Type B pancreatic cell (in vitro differentiated cells): ENCODE results near the gene ATL2. TPM values are rescaled to one million over a fixed set of nuclear protein-coding genes. Genes with fewer than 3 reads are reported as not detected.
"Not testable (repeated sequence)": the region's sequence is repeated elsewhere in the genome, so short reads cannot be mapped to it uniquely, and the experiment has no call there.

Source experiments
- DNase-seq: peaks from one replicate; pipeline ENCODE4 v3.0.0; 2021; ENCODE audit warnings: mixed read lengths; ENCODE audit not compliant: unreplicated experiment; ENCODE audit errors: extremely low spot score
- H3K27ac Mint-ChIP-seq: 2 replicates; pipeline ENCODE4 v1.8.0; 2021; ENCODE audit warnings: mild to moderate bottlenecking, mixed read lengths
- H3K27me3 Mint-ChIP-seq: 2 replicates; pipeline ENCODE4 v1.8.0; 2021; ENCODE audit warnings: mixed read lengths
- H3K36me3 Mint-ChIP-seq: 2 replicates; pipeline ENCODE4 v1.8.0; 2021; ENCODE audit warnings: mixed read lengths
- H3K4me1 Mint-ChIP-seq: one replicate; pipeline ENCODE4 v1.8.0; 2021; ENCODE audit warnings: mixed read lengths; ENCODE audit not compliant: unreplicated experiment
- H3K4me3 Mint-ChIP-seq: 2 replicates; pipeline ENCODE4 v1.8.0; 2021; ENCODE audit warnings: mild to moderate bottlenecking, mixed read lengths
- H3K9me3 Mint-ChIP-seq: 2 replicates; pipeline ENCODE4 v1.8.0; 2021; ENCODE audit warnings: mixed read lengths
- total RNA-seq: library from RNA; stranded (reverse); gene quantifications from 2 replicates; pipeline ENCODE4 v1.2.1, GENCODE V29; 2021; ENCODE audit warnings: low replicate concordance
- TF ChIP-seq, protein P1 (sequence below): fragments of 200-600 bp; sonication (generic); conservative IDR thresholded peaks from 2 replicates; pipeline ENCODE4 v1.5.0; 2021; ENCODE audit warnings: antibody characterized with exemption, mild to moderate bottlenecking

The ATL2 gene
- total RNA-seq, 1 donor from 2014 or later, result 62.6 TPM

DNA sequence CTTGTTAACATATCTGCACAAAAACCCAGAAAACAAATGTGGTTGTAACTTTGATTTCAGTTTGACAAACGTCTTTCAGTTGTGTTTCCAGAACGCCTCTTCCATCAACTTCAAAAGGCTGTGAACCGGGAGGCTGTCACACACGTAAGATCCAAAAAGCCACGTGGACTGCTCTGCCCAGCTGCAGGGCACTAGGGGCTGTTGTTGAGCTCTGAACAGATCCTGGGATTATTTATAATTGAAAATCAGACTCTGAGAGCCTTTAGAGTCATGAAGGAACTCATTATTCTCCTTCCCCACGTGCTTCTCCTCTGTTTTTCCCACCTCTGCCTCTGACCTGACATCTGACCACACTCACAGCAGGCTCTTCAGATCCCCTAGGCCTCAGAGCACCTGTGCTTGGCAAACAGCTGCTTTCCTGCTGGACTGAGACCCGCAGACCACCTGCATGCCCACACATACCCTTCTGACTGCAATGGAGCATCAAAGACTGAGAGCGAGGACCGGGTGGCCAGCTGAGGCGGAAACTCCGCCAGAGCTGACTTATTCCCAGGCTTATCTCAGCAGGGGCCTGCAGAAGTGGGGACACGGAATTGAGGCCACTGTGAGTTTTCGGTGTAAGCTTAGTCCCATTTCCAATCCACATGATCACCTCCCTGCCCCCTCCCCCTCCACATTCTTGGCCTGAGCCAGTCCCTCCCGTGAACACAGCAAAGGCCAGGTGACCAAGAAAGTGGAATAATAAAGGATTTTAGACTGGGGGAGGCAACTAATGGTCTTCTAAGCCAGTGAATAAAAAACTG lies 114.8 kb downstream of the ATL2 start:
- TF ChIP-seq, protein P1, sequence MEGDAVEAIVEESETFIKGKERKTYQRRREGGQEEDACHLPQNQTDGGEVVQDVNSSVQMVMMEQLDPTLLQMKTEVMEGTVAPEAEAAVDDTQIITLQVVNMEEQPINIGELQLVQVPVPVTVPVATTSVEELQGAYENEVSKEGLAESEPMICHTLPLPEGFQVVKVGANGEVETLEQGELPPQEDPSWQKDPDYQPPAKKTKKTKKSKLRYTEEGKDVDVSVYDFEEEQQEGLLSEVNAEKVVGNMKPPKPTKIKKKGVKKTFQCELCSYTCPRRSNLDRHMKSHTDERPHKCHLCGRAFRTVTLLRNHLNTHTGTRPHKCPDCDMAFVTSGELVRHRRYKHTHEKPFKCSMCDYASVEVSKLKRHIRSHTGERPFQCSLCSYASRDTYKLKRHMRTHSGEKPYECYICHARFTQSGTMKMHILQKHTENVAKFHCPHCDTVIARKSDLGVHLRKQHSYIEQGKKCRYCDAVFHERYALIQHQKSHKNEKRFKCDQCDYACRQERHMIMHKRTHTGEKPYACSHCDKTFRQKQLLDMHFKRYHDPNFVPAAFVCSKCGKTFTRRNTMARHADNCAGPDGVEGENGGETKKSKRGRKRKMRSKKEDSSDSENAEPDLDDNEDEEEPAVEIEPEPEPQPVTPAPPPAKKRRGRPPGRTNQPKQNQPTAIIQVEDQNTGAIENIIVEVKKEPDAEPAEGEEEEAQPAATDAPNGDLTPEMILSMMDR, result no peak
- H3K27ac Mint-ChIP-seq, result no peak overlapping the region
- H3K36me3 Mint-ChIP-seq, result peaks cover 4% of the 10 kb centered on the region
- H3K27me3 Mint-ChIP-seq, result no peaks in the 10 kb centered on the region
- H3K9me3 Mint-ChIP-seq, result peaks cover 12% of the 10 kb centered on the region
- no peak for DNase-seq
- peaks cover 45% of the 10 kb centered on the region for H3K4me1 Mint-ChIP-seq
- H3K4me3 Mint-ChIP-seq, result no peak overlapping the region

GRCh38 chr2:38261569-38262068 lies 115.5 kb downstream of the ATL2 start:
- Mint-ChIP-seq H3K27ac (no peak overlapping the region), H3K27me3 (no peaks in the 10 kb centered on the region)

GRCh38 chr2:38260972-38261371 lies 116.1 kb downstream of the ATL2 start:
- no peak overlapping the region for H3K27ac Mint-ChIP-seq
- DNase-seq, result no peak
- TF ChIP-seq, protein P1, result no peak
- H3K4me1 Mint-ChIP-seq, result peaks cover 52% of the 10 kb centered on the region
- no peak overlapping the region for H3K4me3 Mint-ChIP-seq
- H3K36me3 Mint-ChIP-seq, result no peaks in the 10 kb centered on the region
- no peaks in the 10 kb centered on the region for H3K27me3 Mint-ChIP-seq
- H3K9me3 Mint-ChIP-seq, result peaks cover 6% of the 10 kb centered on the region

More at GRCh38 chr2:38261569-38262068, 115.5 kb downstream of the ATL2 start:
- no peak for DNase-seq
- TF ChIP-seq, protein P1, result no peak
- peaks cover 46% of the 10 kb centered on the region for H3K4me1 Mint-ChIP-seq
- no peak overlapping the region for H3K4me3 Mint-ChIP-seq
- peaks cover 9% of the 10 kb centered on the region for H3K9me3 Mint-ChIP-seq
- peaks cover 3% of the 10 kb centered on the region for H3K36me3 Mint-ChIP-seq

GRCh38 chr2:38260469-38260868 lies 116.6 kb downstream of the ATL2 start:
- H3K4me3 Mint-ChIP-seq, result no peak overlapping the region
- H3K27me3 Mint-ChIP-seq, result no peaks in the 10 kb centered on the region
- H3K4me1 Mint-ChIP-seq, result peaks cover 47% of the 10 kb centered on the region
- peaks cover 6% of the 10 kb centered on the region for H3K9me3 Mint-ChIP-seq
- no peaks in the 10 kb centered on the region for H3K36me3 Mint-ChIP-seq
- no peak overlapping the region for H3K27ac Mint-ChIP-seq
- no peak for DNase-seq
- TF ChIP-seq, protein P1, result no peak

- peaks cover 35% of the 10 kb centered on the region for H3K4me1 Mint-ChIP-seq
- no peaks in the 10 kb centered on the region for H3K36me3 Mint-ChIP-seq
- peaks cover 6% of the 10 kb centered on the region for H3K9me3 Mint-ChIP-seq
- DNase-seq, result no peak
- H3K4me3 Mint-ChIP-seq, result no peak overlapping the region
- TF ChIP-seq, protein P1, result no peak
- H3K27ac Mint-ChIP-seq, result no peak overlapping the region
- H3K27me3 Mint-ChIP-seq, result no peaks in the 10 kb centered on the region
Observed at GRCh38 chr2:38259311-38259710, 117.8 kb downstream of the ATL2 start.

DNA sequence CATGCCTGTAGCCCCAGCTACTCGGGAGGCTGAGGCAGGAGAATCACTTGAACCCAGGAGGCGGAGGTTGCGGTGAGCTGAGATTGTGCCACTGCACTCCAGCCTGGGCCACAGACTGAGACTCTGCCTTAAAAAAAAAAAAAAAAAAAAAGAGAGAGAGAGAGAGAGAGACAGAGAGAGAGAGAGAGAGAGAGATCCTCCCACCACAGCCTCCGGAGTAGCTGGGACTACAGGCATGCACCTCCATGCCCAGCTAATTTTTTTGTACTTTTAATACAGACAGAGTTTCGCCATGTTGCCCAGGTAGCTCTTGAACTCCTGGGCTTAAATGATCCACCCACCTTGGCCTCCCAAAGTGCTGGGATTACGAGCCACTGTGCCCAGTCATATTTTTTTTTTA lies 119.4 kb downstream of the ATL2 start:
- not testable (repeated sequence) for H3K36me3 Mint-ChIP-seq, DNase-seq, H3K4me3 Mint-ChIP-seq, H3K27me3 Mint-ChIP-seq, H3K27ac Mint-ChIP-seq, H3K9me3 Mint-ChIP-seq
- peaks cover 22% of the 10 kb centered on the region for H3K4me1 Mint-ChIP-seq
